B cell (primary cell): ENCODE data around the gene EEA1. TPM values are rescaled to one million over a fixed set of nuclear protein-coding genes. Genes with fewer than 3 reads are reported as not detected.

Source experiments
- ATAC-seq: fragments of 200-7000 bp; cut with Tn5 transposase; one replicate; pipeline ENCODE4 v1.10.0; 2021; ENCODE audit warnings: low read depth, mild to moderate bottlenecking, moderate number of reproducible peaks, moderate library complexity
- CTCF ChIA-PET: fragments of 350-600 bp; sonication (Branson Sonifier 250); formaldehyde crosslinking; loops from one replicate; lab custom pipeline; 2021; ENCODE audit warnings: antibody characterized with exemption, inconsistent platforms; lab: Charles Lee
- POLR2A ChIA-PET: fragments of 350-600 bp; sonication (Branson Sonifier 250); formaldehyde crosslinking; loops from one replicate; lab custom pipeline; 2021; ENCODE audit warnings: antibody characterized with exemption; lab: Charles Lee
- DNase-seq: peaks from one replicate; pipeline ENCODE4 v3.0.0; 2013
- H2AFZ ChIP-seq: 2 replicates; pipeline ENCODE4 v1.6.1; 2012; ENCODE audit warnings: mild to moderate bottlenecking, low read depth, low read length; ENCODE audit not compliant: insufficient read depth, poor library complexity, severe bottlenecking
- H3K27ac ChIP-seq, 2 donors: 1 replicate in 1 of 2; 2 replicates in 1 of 2; pipeline ENCODE4 v1.5.1; 2012 to 2013; ENCODE audit warnings: low read length in 2 of 2, mild to moderate bottlenecking in 2 of 2, moderate library complexity in 1 of 2
- H3K27me3 ChIP-seq, 4 experiments: fragments of 200-600 bp in 1 of 4; sonication (generic) in 1 of 4; replicated peaks in 1 of 4; 1 replicate in 2 of 4; 2 replicates in 2 of 4; pipeline versions ENCODE4 v1.6.1 to v1.7.0; 2013 to 2016; ENCODE audit warnings: low read length in 3 of 4, mild to moderate bottlenecking in 2 of 4, mixed read lengths in 1 of 4, moderate library complexity in 1 of 4; ENCODE audit not compliant: insufficient read depth in 4 of 4, control insufficient read depth in 3 of 4; ENCODE audit errors: control extremely low read depth in 1 of 4
- H3K36me3 ChIP-seq, 2 experiments: replicated peaks in 1 of 2; 1 replicate in 1 of 2; 2 replicates in 1 of 2; pipeline versions ENCODE4 v1.6.1 to v1.7.1; 2013; ENCODE audit warnings: low read length in 1 of 2; ENCODE audit not compliant: insufficient read depth in 2 of 2, control insufficient read depth in 1 of 2; ENCODE audit errors: control extremely low read depth in 1 of 2, extremely low read depth in 1 of 2
- H3K4me1 ChIP-seq, 2 donors: fragments of 200-600 bp in 1 of 2; sonication (generic) in 1 of 2; 1 replicate in 1 of 2; 2 replicates in 1 of 2; pipeline versions ENCODE4 v1.5.1 to v1.6.1; 2013 to 2017; ENCODE audit warnings: low read length in 2 of 2; ENCODE audit not compliant: control insufficient read depth in 2 of 2, insufficient read depth in 2 of 2
- H3K4me2 ChIP-seq: replicated peaks from 2 replicates; pipeline ENCODE3; 2012; ENCODE audit warnings: mild to moderate bottlenecking, low read depth, low read length; ENCODE audit not compliant: poor library complexity, severe bottlenecking
- H3K4me3 ChIP-seq, 5 experiments: fragments of 200-600 bp in 1 of 5; sonication (generic) in 1 of 5; 1 replicate in 3 of 5; 2 replicates in 2 of 5; pipeline versions ENCODE4 v1.5.1 to v1.7.0; 2011 to 2016; ENCODE audit warnings: low read length in 4 of 5, mild to moderate bottlenecking in 4 of 5, low read depth in 2 of 5, control low read depth in 1 of 5, moderate library complexity in 1 of 5; ENCODE audit not compliant: insufficient read depth in 1 of 5; ENCODE audit errors: control extremely low read depth in 1 of 5, extremely low read depth in 1 of 5
- H3K79me2 ChIP-seq: fragments of 200-600 bp; sonication (generic); one replicate; pipeline ENCODE4 v1.6.0; 2016; ENCODE audit warnings: low read length; ENCODE audit not compliant: control insufficient read depth, insufficient read depth
- H3K9ac ChIP-seq: fragments of 200-600 bp; sonication (generic); 2 replicates; pipeline ENCODE4 v1.6.1; 2017; ENCODE audit warnings: mild to moderate bottlenecking, low read length, moderate library complexity
- H3K9me3 ChIP-seq, 3 donors: one replicate each; pipeline versions ENCODE4 v1.6.1 to v1.7.1; 2013; ENCODE audit warnings: low read length in 2 of 3; ENCODE audit not compliant: control insufficient read depth in 2 of 3, insufficient read depth in 1 of 3; ENCODE audit errors: control extremely low read depth in 1 of 3
- H4K20me1 ChIP-seq: 2 replicates; pipeline ENCODE4 v1.6.0; 2012; ENCODE audit warnings: mild to moderate bottlenecking, low read length; ENCODE audit not compliant: insufficient read depth, control insufficient read depth, poor library complexity, severe bottlenecking
- H3K27ac Mint-ChIP-seq: one replicate; pipeline ENCODE4 v1.8.0; 2021; ENCODE audit warnings: mixed read lengths
- H3K27me3 Mint-ChIP-seq: one replicate; pipeline ENCODE4 v1.8.0; 2021; ENCODE audit warnings: mixed read lengths
- H3K4me1 Mint-ChIP-seq: one replicate; pipeline ENCODE4 v1.8.0; 2021; ENCODE audit warnings: mixed read lengths
- H3K4me3 Mint-ChIP-seq: one replicate; pipeline ENCODE4 v1.8.0; 2021; ENCODE audit warnings: mixed read lengths
- H3K9me3 Mint-ChIP-seq: one replicate; pipeline ENCODE4 v1.8.0; 2022; ENCODE audit warnings: mixed read lengths; ENCODE audit not compliant: insufficient read depth
- EZH2 ChIP-seq: IDR thresholded peaks from 2 replicates; pipeline ENCODE4 v1.6.1; 2012; ENCODE audit warnings: borderline replicate concordance, low read depth, mild to moderate bottlenecking, moderate library complexity, low read length; ENCODE audit not compliant: insufficient read depth, poor library complexity, severe bottlenecking
- WGBS: methylation state at CpG from one replicate; pipeline ENCODE4 v1.1.5; 2013; ENCODE audit warnings: missing lambda C conversion rate; ENCODE audit not compliant: insufficient coverage; 5-methylcytosine and 5-hydroxymethylcytosine counted together
- intact Hi-C: fragments of 100-400 bp; cut with micrococcal nuclease; formaldehyde crosslinking; loops from one replicate; pipeline ENCODE4 v1.10.0; 2022
- polyA plus RNA-seq: library from polyadenylated mRNA; depleted of rRNA; stranded (reverse); fragments of >200 nt; gene quantifications from 2 replicates; pipeline ENCODE4 v1.2.3, GENCODE V29; 2012
- total RNA-seq, 2 donors: library from RNA; stranded (reverse); fragments of 120-200 nt in 1 of 2; gene quantifications; 1 replicate in 1 of 2; 2 replicates in 1 of 2; pipeline versions ENCODE4 v1.2.3 to v1.2.4, GENCODE V29; 2013 to 2022
- TF ChIP-seq, protein P1 (sequence below): fragments of 200-600 bp; IDR thresholded peaks from one replicate; pipeline ENCODE4 v1.8.0; 2022; ENCODE audit warnings: antibody characterized with exemption, mild to moderate bottlenecking

EEA1 gene
- total and polyA plus RNA-seq, 2 donors (not counting 1 experiment from before 2014, with no cell fraction given) = 1.8 to 26.3 TPM

GRCh38 chr12:92974759-92975158 is 45.7 kb upstream of the EEA1 start:
- Histone ChIP-seq H4K20me1 (no peaks in the 10 kb centered on the region), H2AFZ (no peak overlapping the region), H3K9ac (no peak overlapping the region), H3K4me2 (no peak overlapping the region), H3K27me3 (no peaks in the 10 kb centered on the region), H3K4me1 (peaks cover 25 to 55% of the 10 kb centered on the region in 2 donors), H3K9me3 (peaks cover 1 to 16% (median 9%) of the 10 kb centered on the region in 3 donors), H3K4me3 (no peak overlapping the region), H3K79me2 (peaks cover 6% of the 10 kb centered on the region), H3K27ac (no peak overlapping the region), H3K36me3 (no peaks in the 10 kb centered on the region)
- ChIA-PET POLR2A (no interaction called here), CTCF (interaction anchor here (0.9 to 7.3 kb wide), 4 partner anchors 13 to 422 kb away, joined by 4 to 54 read pairs (median 4); no protein-coding TSS in a partner anchor)
- WGBS = 86% methylated on average over 1 of the region's 1 CpG
- TF ChIP-seq EZH2 = no peak
- TF ChIP-seq, protein P1, sequence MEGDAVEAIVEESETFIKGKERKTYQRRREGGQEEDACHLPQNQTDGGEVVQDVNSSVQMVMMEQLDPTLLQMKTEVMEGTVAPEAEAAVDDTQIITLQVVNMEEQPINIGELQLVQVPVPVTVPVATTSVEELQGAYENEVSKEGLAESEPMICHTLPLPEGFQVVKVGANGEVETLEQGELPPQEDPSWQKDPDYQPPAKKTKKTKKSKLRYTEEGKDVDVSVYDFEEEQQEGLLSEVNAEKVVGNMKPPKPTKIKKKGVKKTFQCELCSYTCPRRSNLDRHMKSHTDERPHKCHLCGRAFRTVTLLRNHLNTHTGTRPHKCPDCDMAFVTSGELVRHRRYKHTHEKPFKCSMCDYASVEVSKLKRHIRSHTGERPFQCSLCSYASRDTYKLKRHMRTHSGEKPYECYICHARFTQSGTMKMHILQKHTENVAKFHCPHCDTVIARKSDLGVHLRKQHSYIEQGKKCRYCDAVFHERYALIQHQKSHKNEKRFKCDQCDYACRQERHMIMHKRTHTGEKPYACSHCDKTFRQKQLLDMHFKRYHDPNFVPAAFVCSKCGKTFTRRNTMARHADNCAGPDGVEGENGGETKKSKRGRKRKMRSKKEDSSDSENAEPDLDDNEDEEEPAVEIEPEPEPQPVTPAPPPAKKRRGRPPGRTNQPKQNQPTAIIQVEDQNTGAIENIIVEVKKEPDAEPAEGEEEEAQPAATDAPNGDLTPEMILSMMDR = no peak
- ATAC-seq (no peak), DNase-seq (no peak)
- H3K4me3 Mint-ChIP-seq = no peak overlapping the region
- H3K4me1 Mint-ChIP-seq = peaks cover 56% of the 10 kb centered on the region
- H3K27ac Mint-ChIP-seq = no peak overlapping the region
- peaks cover 2% of the 10 kb centered on the region for H3K9me3 Mint-ChIP-seq
- intact Hi-C loops = loop anchor here (5.0 kb wide), 1 partner anchor 32 kb away; no protein-coding TSS in a partner anchor
- H3K27me3 Mint-ChIP-seq = no peaks in the 10 kb centered on the region

- Histone ChIP-seq H2AFZ (no peak overlapping the region), H3K79me2 (peaks cover 6% of the 10 kb centered on the region), H3K4me1 (peaks cover 25 to 48% of the 10 kb centered on the region in 2 donors), H3K4me2 (no peak overlapping the region), H3K27ac (no peak overlapping the region), H3K27me3 (no peaks in the 10 kb centered on the region), H3K4me3 (no peak overlapping the region), H3K9me3 (peaks cover 1 to 13% (median 9%) of the 10 kb centered on the region in 3 donors), H3K9ac (no peak overlapping the region), H4K20me1 (no peaks in the 10 kb centered on the region), H3K36me3 (no peaks in the 10 kb centered on the region)
- ATAC-seq (no peak), DNase-seq (no peak)
- no peak for TF ChIP-seq EZH2
- TF ChIP-seq, protein P1 = no peak
- Mint-ChIP-seq H3K9me3 (peaks cover 2% of the 10 kb centered on the region), H3K27me3 (no peaks in the 10 kb centered on the region), H3K27ac (peak overlapping the region; percentile 73), H3K4me3 (peak overlapping the region; percentile 50), H3K4me1 (peaks cover 56% of the 10 kb centered on the region)
- intact Hi-C loops = no loop called here
- WGBS = 60% methylated on average over 1 of the region's 1 CpG
- ChIA-PET POLR2A (no interaction called here), CTCF (interaction anchor here (7.3 kb wide), 1 partner anchor 14 kb away, joined by 54 read pairs; no protein-coding TSS in a partner anchor)
Measured at GRCh38 chr12:92973614-92974013, 44.5 kb upstream of the EEA1 start.
